ENCODE measurements around the gene IRGC.

The IRGC gene

DNA sequence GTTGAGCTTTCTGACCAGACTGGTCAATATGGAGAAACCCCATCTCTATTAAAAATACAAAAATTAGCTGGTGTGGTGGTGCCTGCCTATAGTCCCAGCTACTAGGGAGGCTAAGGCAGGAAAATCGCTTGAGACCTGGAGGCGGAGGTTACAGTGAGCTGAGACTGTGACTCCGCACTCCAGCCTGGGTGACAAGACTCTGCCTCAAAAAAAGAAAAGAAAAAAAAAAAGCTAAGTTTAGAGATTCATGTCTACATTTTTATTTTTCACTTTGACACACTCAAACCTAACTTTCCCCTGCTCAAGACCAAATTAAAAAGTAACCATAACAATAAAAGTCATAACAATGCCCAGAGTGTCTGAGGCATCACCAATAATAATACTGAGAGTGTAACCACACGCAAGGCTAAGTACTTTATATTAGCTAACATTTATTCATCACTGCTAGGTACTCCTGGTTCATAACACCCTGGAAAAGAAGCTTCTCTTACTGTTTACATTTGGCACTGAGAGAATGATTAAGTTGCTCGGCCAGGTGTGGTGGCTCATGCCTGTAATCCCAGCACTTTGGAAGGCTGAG is 5.7 kb downstream of the IRGC start:
- no peak for DNase-seq (ENCODE audit: extremely low read depth in 1 of 2, low read depth in 1 of 2)

DNA sequence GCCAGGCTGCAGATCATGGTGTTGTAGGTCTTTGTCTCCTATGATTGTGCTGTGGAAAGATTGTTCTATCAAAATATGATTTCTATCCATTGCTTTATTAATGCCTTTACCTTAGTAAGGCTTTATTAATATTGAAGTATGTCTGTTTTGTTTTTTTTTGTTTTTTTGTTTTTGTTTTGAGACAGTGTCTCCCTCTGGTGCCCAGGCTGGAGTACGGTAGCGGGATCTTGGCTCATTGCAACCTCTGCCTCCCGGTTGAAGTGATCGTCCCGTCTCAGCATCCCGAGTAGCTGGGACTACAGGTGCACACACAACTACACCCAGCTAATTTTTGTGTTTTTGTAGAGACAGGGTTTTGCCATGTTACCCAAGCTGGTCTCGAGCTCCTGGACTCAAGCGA is 7.7 kb downstream of the IRGC start:
- no peak for DNase-seq (ENCODE audit: extremely low read depth in 1 of 2, low read depth in 1 of 2)

DNA sequence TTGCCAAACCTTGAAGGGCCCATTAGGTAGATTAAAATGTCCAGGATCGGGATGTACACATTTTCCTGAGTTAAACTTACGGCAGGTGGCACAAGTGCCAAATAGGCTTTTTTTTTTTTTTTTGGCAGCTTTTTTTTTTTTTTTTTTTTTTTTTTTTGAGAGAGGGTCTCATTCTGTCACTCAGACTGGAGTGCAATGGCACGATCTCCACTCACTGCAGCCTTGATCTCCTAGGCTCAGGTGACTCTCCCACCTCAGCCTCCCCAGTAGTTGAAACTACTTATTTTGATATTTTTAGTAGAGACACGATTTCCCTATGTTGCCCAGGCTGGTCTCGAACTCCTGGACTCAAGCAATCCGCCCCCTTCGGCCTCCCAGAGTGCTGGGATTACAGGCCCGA is 9.0 kb downstream of the IRGC start:
- DNase-seq (ENCODE audit: extremely low read depth in 1 of 2, low read depth in 1 of 2) = no peak

DNA sequence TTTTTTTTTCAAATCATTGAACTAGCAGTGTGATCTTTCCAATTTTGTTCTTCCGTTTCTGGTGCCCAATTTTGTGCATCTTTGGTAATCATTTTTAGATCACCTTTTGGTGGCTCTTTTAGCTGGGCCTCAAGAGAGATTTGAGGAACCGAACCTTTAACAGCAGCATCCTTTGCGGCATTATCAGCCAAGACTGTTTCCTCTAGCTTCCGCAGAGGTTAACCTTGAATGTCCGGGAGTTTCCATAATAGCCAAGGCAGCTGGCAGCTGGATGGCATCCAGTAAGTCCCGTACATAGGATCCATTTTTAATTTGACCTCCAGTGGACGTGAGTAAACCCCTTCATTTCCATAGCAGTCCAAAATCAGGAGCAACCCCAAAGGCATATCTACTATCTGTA is 9.6 kb downstream of the IRGC start:
- no peak for DNase-seq (ENCODE audit: extremely low read depth in 1 of 2, low read depth in 1 of 2)

DNA sequence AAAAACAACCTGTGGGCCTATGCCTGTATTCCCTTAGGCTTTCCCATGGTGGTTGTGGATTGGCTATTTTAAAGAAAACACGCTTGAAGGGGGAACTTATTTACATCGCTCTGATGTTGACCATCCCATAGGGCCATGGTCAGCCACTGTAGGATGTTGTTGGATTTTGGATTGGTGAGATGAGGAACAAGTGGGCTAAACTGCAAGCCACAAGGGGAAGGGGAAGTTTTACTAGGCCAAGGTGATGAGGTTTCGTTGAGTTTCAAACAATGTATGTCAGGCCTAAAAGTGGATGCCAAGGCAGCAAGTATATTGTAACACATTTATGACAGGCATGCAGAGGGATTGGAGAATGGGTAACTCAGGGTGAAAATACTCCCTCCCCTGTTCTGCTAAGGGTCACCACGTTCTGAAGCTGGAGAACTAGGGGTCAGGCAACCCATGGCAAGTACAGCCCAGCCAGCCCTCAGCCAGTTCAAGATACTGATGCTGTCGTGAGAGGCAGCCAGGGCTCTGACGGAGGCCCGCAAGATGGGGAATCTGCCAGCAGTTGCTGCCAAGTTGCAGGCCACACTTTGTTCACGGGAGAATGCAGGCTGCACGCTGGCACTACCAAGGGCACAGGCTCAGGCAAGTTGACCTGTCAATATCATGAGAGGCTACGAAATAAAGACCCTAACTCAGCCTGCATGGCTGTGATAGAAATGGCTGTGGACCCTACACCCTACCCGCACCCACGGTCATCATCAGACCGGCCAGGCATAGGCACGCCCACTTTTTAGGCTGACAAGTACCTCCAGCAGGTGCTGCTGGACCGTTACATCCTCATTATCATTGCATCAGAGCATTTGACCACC is 11.1 kb downstream of the IRGC start:
- DNase-seq (ENCODE audit: extremely low read depth in 1 of 2, low read depth in 1 of 2) = no peak

DNA sequence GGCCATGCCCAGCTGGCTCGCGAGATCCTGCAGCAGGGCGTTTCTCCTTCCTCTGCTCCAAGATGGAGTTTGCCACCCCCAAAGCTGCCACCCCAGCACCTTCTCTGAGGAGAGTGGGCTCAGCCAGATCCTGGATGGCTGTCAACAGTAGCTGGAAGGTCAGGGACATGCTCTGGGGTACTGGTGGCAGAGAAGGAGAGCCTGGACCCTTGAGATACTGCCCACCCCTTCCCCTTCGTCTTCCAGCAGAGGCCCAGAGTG is 11.6 kb downstream of the IRGC start:
- DNase-seq (ENCODE audit: extremely low read depth in 1 of 2, low read depth in 1 of 2) = no peak

DNA sequence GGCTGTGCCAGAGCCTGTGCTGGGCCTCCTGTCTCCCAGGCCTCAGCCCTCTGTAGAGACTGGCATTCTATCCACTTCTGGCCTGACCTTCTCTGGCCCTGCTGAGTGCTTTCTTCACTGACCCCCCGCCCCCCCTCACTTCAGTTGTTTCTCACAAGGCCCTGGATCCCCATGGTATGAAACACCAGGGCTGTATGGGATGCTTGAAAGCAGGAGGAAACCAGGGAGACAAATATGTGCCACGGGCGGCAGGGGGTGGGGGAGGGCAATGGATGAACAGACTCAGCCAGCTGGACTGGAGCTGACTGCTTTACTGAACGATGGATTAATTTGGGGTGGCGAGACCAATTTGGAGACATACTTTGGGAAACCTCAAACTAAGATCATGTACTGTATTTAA is 14.0 kb downstream of the IRGC start:
- no peak for DNase-seq (ENCODE audit: extremely low read depth in 1 of 2, low read depth in 1 of 2)

DNA sequence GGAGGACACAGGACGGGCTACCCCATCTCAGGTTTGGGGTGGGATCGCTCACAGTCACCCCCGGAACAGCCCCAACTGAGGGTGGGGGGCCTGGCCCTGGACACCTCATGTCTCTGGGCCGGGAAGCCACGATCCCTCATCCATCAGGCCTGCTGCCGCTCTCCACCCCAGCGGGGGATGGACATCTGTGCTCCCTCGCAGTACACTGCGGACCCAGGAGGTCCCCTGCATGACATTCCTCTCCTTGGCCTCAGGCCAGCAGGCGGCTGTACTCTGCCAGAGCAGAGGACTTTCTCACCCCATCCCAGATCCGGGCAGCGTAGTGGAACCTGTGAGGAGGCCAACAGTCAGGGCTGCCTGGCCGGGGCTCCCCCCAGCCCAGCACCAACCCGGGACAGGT is 15.5 kb downstream of the IRGC start:
- DNase-seq (ENCODE audit: extremely low read depth in 1 of 2, low read depth in 1 of 2) = no peak

DNA sequence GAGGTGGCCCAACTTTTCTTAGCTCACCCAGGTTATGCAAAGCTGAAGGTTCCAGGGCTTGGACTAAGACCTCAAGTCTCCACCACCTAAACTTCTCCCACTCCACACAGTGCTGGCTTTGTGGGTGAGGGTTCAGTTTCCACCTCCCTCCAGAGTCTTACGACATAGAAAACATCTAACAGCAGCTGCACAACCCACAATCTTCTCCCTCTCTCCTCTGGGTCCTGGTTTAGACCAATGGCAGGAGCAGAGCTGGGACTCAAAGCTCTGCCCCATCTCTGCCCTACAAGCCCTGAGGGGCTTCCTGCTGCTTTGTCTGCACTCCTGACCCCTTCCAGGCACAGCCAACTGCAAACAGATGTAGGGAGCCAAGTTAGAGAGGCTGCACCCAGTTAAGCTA is 16.0 kb downstream of the IRGC start:
- DNase-seq (ENCODE audit: extremely low read depth in 1 of 2, low read depth in 1 of 2) = no peak

DNA sequence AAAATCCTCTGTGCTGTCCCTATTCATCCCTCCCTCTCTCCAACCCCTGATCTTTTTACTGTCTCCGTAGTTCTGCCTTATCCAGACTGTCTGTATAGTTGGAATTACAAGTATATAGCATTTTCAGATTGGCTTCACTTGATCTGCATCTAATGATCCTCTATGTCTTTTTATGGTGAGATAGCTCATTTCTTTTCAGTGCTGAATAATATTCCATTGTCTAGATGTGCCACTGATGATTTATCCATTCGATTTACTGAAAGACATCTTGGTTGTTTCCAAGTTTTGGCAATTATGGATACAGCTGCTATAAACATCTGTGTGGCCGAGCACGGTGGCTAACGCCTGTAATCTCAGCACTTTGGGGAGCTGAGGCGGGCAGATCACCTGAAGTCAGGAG is 19.1 kb downstream of the IRGC start:
- DNase-seq (ENCODE audit: extremely low read depth in 1 of 2, low read depth in 1 of 2) = no peak

DNA sequence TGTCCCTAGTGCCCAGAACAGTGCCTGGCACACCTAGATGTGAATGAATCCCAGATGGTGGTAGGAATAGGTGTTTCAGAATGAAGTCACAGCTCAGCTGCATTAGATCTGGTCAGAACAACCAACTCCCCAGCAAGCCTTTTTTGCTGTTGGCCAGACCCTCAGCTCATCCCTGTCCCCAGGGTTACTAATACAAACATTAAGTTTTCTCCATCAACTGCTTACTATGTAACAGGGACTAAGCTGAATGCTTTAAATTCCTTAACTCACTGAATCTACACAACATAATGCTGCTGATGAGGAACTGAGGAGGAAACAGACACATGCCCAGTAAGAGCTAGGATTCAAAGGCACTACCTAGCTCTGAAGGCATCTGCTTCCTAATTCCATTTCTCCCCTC is 20.1 kb downstream of the IRGC start:
- DNase-seq (ENCODE audit: extremely low read depth in 1 of 2, low read depth in 1 of 2) = no peak

DNA sequence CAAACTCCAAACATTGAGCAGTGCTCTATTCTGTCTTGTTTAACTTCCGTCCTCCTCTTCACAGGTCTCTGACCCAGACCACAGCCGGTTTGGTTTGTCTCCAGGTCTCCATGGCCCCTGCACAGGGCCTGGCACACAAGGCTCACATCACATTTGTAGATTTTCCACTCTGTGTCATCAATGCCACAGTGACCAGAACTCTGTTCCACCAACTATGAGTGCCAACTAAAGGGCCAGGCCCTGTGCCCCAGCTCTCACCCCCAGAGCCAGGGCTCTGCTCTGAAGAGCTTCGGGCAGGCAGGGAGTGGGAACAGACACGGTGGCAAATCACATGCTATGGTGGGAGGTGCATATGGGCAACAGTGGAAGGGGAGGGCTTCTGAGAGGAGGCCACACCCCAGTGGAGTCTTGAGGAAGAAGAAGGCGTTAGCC is 22.9 kb downstream of the IRGC start:
- DNase-seq (ENCODE audit: extremely low read depth in 1 of 2, low read depth in 1 of 2) = no peak

DNA sequence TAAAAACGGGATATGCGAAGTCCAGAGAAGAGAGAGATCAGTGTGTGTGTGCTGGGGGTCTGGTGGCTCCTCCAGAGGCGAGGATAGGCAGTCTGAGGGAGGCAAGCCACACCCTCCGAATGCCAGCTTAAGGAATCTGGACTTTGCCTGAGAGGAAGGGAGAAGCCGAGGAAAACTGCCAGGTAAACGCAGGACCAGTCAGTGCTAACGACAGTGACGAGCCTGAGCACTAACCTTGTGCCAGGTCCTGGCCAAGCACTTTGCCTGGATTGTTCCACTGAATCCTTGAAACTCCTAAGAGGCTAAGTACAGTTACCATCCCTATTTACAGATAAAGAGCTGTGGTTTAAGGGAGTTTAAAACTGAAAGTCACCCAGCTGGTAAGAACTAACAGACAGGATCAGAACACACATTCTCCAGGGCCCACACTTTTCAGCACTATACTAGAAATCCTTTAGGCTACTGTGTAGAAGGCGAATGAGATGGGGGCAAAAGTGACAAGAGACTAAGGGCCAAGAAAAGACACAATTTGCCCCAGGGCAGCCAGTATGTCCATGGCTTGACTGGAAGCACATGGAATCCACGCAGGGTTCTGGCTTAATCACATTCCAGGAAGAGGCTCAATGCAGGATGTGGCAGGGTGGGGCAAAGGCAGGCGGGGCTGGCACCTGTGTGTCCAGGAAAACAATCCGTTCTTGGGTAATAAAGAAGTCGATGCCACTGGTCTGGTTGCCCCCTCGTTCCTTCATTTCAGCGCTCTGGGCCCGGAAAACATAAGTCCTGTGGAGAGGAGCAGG is 23.8 kb downstream of the IRGC start:
- DNase-seq (ENCODE audit: extremely low read depth in 1 of 2, low read depth in 1 of 2) = no peak

DNA sequence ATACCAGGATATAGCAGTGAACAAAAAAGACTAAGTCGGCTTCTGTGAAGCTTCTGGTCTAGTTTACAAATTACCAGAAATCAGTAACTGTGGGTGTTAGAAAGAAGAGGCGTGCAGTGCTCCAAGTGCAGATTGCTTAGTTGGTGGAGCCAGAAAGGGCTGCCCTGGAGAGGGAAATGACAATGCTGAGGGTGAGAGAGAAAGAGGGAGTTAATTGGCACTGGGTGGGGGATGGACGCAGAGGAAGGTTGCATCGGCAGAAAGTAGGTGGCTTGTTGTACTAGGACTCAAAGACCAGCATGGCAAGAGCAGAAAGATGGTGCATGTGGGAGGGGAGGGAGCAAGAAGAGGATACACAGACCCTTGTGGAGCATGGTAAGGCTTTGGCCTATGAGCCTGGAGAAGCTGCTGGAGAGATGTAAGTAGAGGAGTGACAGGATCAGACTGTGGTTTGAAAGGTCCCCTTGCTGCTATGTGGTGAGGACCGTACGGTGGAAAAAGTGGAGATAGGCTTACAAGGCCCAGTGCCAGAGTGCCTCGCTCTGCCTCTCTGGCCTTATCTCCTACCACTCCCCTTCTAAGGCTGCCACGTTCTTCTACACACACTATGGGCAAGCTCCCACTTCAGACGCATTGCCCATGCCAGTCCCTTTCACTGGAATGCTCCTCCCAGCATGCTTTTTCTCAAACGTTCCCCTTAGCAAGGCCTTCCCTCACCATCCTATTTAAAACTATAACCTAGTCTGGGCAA is 25.4 kb downstream of the IRGC start:
- no peak for DNase-seq (ENCODE audit: extremely low read depth in 1 of 2, low read depth in 1 of 2)

DNA sequence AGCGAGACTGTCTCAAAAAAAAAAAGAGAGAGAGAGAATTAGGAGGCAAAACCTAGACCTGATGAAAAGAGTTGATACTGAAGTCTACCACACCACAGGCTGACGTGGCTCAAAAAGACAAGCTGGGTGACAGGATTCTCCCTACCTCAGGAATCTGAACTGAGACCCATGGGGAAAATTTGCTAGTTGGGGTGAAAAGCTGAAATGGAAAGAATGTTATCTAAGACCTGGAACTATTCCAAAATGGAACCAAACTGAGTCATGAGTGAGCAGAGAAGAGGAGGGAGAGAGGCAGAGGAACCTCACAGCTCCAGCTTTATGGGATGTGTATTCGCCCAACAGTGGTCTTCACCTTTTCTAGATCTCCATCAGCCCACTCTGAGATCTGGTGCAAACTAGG is 27.2 kb downstream of the IRGC start:
- no peak for DNase-seq (ENCODE audit: extremely low read depth in 1 of 2, low read depth in 1 of 2)

DNA sequence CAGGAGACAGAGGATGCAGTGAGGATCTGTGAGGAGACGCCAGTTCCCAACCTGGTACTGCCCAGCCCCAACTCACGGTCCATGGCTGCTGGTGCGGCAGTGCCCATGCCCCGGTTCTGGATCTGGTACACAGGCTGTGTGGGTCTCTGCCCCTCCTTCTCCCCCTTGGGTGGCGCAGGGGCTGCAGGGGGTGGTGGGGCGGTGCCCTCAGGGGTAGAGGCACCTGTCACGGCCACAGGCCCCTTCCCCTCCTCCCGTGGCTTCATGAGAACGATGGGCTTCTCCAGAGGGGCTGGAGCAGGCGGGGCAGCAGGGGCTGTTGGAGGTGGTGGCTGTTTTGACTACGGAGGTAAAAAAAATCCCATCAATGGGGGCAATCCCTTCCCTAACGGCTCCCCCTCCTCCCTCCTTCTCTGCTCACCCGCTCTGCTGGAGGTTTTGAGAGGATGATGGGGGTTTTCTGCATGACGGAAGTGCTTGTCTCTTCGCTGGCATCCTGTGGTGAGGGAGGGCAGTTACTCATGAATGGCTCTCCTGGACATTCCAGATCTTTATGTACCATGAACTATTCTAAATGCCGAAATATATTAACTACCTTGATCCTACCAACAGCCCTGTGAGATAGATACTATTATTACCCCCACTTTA is 31.8 kb downstream of the IRGC start:
- no peak for DNase-seq (ENCODE audit: extremely low read depth in 1 of 2, low read depth in 1 of 2)

DNA sequence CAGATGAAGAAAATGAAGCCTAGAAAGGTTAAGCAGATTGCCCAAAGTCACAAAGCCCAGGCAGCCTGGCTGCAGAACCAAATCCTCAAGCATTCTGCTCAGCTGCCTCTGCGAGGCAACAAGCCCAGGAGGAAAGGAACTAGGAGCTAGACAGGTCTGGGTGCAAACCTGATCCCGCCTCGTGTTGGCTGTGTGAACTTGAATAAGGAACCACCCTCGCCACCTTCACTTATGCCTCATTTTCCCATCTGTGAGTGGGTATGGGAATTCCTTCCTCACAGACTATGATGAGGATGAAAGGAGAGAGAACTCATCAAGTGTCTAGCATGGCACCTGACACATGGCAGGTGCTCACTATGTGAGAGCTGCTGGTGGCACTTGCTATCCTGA is 32.3 kb downstream of the IRGC start:
- no peak for DNase-seq (ENCODE audit: extremely low read depth in 1 of 2, low read depth in 1 of 2)

DNA sequence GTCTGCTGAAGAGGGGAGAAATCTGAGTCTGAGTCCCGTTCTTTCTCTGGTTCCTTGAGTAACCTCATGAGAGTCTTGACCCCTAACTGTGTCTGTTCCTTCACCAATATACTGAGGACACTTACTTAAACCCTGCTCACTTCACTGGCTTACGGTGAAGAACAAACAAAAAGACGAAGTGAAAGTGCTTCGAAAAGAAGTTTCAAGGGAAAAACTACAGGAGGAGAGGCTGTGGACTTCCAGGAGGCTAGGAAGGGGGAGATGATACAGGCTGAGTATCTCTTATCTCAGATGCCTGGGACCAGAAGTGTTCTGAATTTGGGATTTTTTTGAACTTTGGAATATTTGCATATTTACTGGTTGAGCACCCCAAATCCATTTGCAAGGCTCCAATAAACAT is 32.8 kb downstream of the IRGC start:
- DNase-seq (ENCODE audit: extremely low read depth in 1 of 2, low read depth in 1 of 2) = no peak

DNA sequence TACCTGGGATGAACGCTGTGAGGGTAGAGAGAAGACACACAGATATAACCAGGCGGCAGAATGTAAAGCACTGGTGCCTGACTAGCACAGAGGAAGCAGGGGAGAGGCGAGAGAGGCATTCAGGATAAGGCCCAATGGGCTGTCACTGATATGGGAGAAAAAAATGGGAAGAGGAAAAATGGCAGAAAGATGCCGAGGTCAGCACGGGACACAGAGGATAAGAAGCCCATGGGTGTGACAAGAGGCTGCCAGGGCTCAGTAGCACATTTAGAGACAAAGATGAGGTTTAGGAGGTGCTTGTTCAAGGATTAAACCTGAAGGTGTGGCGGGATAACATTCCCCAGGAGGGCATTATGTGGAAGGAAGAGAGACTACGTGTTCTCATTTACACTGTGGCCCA is 33.3 kb downstream of the IRGC start:
- DNase-seq (ENCODE audit: extremely low read depth in 1 of 2, low read depth in 1 of 2) = no peak

DNA sequence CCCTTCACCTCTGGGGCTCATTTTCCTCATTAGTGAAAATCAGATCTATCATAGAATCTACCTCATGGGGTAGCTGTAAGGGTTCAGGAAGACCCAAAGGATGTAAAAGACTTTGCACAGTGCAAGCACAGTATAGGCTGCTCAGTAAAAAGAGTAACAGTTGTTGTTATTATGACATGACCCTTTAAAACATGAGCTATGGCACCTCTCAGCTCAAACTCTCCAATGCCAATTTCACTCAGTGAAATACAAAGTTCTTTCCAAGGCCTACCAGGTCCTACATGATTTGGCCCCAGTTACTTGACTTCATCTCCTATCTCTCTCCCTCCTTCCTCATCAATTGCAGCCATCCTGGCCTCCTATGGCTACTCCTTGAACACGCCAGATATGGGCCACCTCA is 34.0 kb downstream of the IRGC start:
- no peak for DNase-seq (ENCODE audit: extremely low read depth in 1 of 2, low read depth in 1 of 2)

Data from stimulated activated CD8-positive, alpha-beta memory T cell treated with anti-CD3 and anti-CD28 coated beads, Interleukin-7, amount 100 ng/mL, for 48 hours (primary cell).